ENCODE measurements around the gene RAPGEF6.

RAPGEF6 gene

GRCh38 chr5:131533836-131534235 lies 101.2 kb downstream of the RAPGEF6 start:
- H2AFZ ChIP-seq (ENCODE audit: low read length): no peak overlapping the region
- peaks cover 4% of the 10 kb centered on the region for H4K20me1 ChIP-seq (ENCODE audit: insufficient read depth, low read length, poor library complexity, severe bottlenecking)
- H3K9ac ChIP-seq (ENCODE audit: low read depth, low read length, poor library complexity, severe bottlenecking): no peak overlapping the region
- H3K36me3 ChIP-seq (ENCODE audit: insufficient read depth, low read length): no peaks in the 10 kb centered on the region
- H3K4me3 ChIP-seq (ENCODE audit: low read length, poor library complexity, severe bottlenecking): no peak overlapping the region
- H3K79me2 ChIP-seq (ENCODE audit: insufficient read depth, low read length): peaks cover 12% of the 10 kb centered on the region
- no peak overlapping the region for H3K4me2 ChIP-seq (ENCODE audit: low read depth, low read length, poor library complexity, severe bottlenecking)
- no peaks in the 10 kb centered on the region for H3K27me3 ChIP-seq (ENCODE audit: insufficient read depth, low read length, poor library complexity, severe bottlenecking)
- H3F3A ChIP-seq (ENCODE audit: low read depth): peaks cover 3% of the 10 kb centered on the region; the same call in 1 of the 2 replicates
- TF ChIP-seq EZH2phosphoT487 (IDR thresholded peaks at IDR 0.05; ENCODE audit: borderline replicate concordance): no peak
- TF ChIP-seq CTCF (conservative IDR thresholded peaks at IDR 0.05; ENCODE audit: low read length): peak; percentile 34
- peaks cover 40% of the 10 kb centered on the region for H3K4me1 ChIP-seq (ENCODE audit: insufficient read depth, low read length, poor library complexity, severe bottlenecking)
- no peaks in the 10 kb centered on the region for H3K9me3 ChIP-seq (ENCODE audit: insufficient read depth, low read depth, low read length)
- H3K9me2 ChIP-seq (replicated peaks; ENCODE audit: low read depth, low read length): no peaks in the 10 kb centered on the region

GRCh38 chr5:131532031-131532640 lies 102.9 kb downstream of the RAPGEF6 start:
- peaks cover 3% of the 10 kb centered on the region; the same call in 1 of the 2 replicates for H3F3A ChIP-seq (ENCODE audit: low read depth)
- no peaks in the 10 kb centered on the region for H3K27me3 ChIP-seq (ENCODE audit: insufficient read depth, low read length, poor library complexity, severe bottlenecking)
- peaks cover 45% of the 10 kb centered on the region for H3K4me1 ChIP-seq (ENCODE audit: insufficient read depth, low read length, poor library complexity, severe bottlenecking)
- TF ChIP-seq EZH2phosphoT487 (IDR thresholded peaks at IDR 0.05; ENCODE audit: borderline replicate concordance): no peak
- no peak for TF ChIP-seq CTCF (conservative IDR thresholded peaks at IDR 0.05; ENCODE audit: low read length)
- no peaks in the 10 kb centered on the region for H3K36me3 ChIP-seq (ENCODE audit: insufficient read depth, low read length)
- no peak overlapping the region for H2AFZ ChIP-seq (ENCODE audit: low read length)
- no peaks in the 10 kb centered on the region for H3K9me3 ChIP-seq (ENCODE audit: insufficient read depth, low read depth, low read length)
- no peak overlapping the region for H3K9ac ChIP-seq (ENCODE audit: low read depth, low read length, poor library complexity, severe bottlenecking)
- peaks cover 9% of the 10 kb centered on the region for H3K79me2 ChIP-seq (ENCODE audit: insufficient read depth, low read length)
- no peaks in the 10 kb centered on the region for H3K9me2 ChIP-seq (replicated peaks; ENCODE audit: low read depth, low read length)
- peak overlapping the region; percentile 68 for H3K4me2 ChIP-seq (ENCODE audit: low read depth, low read length, poor library complexity, severe bottlenecking)
- H3K4me3 ChIP-seq (ENCODE audit: low read length, poor library complexity, severe bottlenecking): peak overlapping the region; percentile 57
- H4K20me1 ChIP-seq (ENCODE audit: insufficient read depth, low read length, poor library complexity, severe bottlenecking): peaks cover 4% of the 10 kb centered on the region

- Histone ChIP-seq H3K4me3 (ENCODE audit: low read length, poor library complexity, severe bottlenecking) (no peak overlapping the region), H3K79me2 (ENCODE audit: insufficient read depth, low read length) (peaks cover 9% of the 10 kb centered on the region), H3K36me3 (ENCODE audit: insufficient read depth, low read length) (no peaks in the 10 kb centered on the region), H3F3A (ENCODE audit: low read depth) (peaks cover 3% of the 10 kb centered on the region; the same call in 1 of the 2 replicates), H3K4me2 (ENCODE audit: low read depth, low read length, poor library complexity, severe bottlenecking) (peak overlapping the region; percentile 38), H4K20me1 (ENCODE audit: insufficient read depth, low read length, poor library complexity, severe bottlenecking) (peaks cover 4% of the 10 kb centered on the region), H3K27me3 (ENCODE audit: insufficient read depth, low read length, poor library complexity, severe bottlenecking) (no peaks in the 10 kb centered on the region), H3K9me3 (ENCODE audit: insufficient read depth, low read depth, low read length) (no peaks in the 10 kb centered on the region), H2AFZ (ENCODE audit: low read length) (no peak overlapping the region), H3K9ac (ENCODE audit: low read depth, low read length, poor library complexity, severe bottlenecking) (no peak overlapping the region), H3K4me1 (ENCODE audit: insufficient read depth, low read length, poor library complexity, severe bottlenecking) (peaks cover 38% of the 10 kb centered on the region), H3K9me2 (replicated peaks; ENCODE audit: low read depth, low read length) (no peaks in the 10 kb centered on the region)
- TF ChIP-seq CTCF (conservative IDR thresholded peaks at IDR 0.05; ENCODE audit: low read length): no peak
- no peak for TF ChIP-seq EZH2phosphoT487 (IDR thresholded peaks at IDR 0.05; ENCODE audit: borderline replicate concordance)
Observed at GRCh38 chr5:131530706-131531331, 104.2 kb downstream of the RAPGEF6 start.
